CD4-positive, alpha-beta T cell treated with Interleukin-1 beta for 1 hour (primary cell): Measurements from ENCODE around the gene ZNF70.

Source experiments
- DNase-seq, 2 donors: peaks; one replicate each; pipeline ENCODE4 v3.0.0-alpha.2; 2020 to 2022

ZNF70 gene

GRCh38 chr22:23750714-23751440, at the start of gene ZNF70:
Gene ZNF70 (minus strand): TSS chr22:23751112. CDS start chr22:23745140, 5,972 bp downstream.
- peak; percentile 88 to 91 for DNase-seq

- DNase-seq = no peak
Observed at GRCh38 chr22:23796461-23796860, 45.5 kb upstream of the ZNF70 start.

- no peak for DNase-seq
Observed at GRCh38 chr22:23793326-23793725, 42.4 kb upstream of the ZNF70 start.

DNA sequence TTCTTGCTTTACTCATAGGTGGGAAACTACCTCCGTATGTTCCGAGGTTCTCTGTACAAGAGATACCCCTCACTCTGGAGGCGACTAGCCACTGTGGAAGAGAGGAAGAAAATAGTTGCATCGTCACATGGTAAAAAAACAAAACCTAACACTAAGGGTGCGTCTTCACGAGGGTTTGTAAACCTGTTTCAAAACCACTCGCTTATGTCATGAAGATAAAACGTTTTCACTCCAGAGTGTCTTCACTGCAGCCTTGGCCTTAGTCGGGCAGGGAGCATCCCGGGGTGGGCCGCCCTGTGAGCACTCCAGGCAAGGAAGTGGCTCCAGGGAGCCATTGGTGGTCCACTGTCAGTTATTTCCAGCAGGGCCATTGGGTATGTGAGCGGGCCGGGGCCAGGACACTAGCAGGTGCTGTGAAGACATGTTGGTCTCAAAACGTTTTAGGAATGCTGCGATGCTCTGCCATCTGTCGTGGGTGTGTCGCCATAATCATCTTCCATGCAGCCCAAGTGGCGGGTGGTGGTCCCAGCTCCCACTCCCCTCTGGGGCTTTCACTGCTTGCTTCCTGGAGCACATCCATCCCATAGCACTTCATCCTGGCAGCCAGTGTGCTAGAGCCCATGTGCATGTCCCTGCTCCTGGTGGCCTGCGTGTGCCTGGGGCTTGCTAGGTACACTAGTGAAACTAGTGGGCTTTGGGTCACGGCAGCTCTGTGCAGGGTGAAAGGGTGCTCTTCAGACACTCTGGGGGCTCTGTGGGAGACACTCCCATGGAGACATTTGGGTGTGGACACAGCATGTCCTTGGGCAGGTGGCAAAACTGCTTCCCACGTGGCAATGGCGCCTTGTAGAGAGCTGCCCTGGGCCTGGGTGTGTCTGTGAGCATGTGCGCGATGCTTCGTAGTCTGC, 41.1 kb upstream of the ZNF70 start:
- DNase-seq = no peak

DNA sequence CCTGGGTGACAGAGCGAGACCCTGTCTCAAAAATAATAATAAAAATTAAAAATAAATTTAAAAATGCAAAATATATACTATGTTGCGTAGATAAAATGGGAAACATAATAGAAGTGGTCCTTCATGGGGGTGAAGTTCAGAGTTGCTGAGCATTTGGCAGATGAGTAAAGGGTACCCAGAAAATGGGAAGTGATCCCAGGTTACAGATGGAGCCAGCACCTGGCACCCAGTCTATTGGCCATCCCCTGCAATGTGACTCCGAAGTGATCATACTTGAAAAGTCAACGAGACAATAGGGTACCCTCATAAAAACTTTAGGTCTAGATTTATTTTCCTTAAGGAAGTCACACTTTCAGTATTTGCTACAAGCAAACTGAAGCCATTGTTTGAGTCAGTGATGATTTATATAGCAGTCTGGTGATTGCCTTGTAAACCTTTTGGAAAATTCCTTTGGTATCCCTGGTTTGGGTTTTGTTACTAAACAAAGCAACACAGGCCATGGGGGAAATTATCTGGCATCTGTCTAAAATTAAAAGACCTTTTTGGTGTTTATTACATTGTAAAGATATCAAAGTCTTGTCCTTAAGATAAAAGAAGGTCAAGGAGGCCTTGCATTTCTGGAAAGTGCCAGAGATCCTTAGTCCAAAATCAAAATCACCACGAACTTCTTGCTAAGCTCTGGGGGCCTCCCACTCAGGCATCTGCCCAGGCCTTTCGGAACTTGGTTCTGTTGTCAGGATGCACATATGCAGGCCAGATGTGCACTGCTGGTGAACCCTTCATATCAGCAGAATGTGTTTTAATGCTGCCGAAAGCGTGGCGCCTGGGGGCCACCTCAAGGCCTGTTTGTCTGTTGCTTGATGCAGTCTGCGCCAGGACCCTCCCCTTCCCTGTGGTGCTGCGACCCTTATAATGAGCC, 40.2 kb upstream of the ZNF70 start:
- no peak for DNase-seq

GRCh38 chr22:23789638-23790037, 38.7 kb upstream of the ZNF70 start:
- DNase-seq = no peak

DNA sequence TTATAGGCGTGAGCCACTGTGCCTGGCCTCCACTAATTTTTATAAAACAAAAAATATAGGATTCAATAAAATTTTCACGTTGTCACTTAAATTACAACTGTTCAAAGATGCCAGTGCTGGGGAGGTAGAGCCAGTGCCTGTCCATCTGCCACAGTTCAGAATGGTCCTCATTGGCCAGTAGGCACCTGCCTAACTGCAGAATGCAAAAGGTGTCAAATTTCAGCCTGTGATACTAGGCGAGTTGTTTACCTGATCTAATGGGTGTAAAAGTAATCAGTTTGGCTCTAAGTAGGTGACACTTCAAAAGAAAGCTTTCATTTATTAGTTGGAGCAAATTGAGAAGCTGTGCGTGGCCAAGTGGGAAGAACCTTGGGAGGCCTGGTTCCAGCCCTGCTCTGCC, 38.2 kb upstream of the ZNF70 start:
- no peak for DNase-seq

DNA sequence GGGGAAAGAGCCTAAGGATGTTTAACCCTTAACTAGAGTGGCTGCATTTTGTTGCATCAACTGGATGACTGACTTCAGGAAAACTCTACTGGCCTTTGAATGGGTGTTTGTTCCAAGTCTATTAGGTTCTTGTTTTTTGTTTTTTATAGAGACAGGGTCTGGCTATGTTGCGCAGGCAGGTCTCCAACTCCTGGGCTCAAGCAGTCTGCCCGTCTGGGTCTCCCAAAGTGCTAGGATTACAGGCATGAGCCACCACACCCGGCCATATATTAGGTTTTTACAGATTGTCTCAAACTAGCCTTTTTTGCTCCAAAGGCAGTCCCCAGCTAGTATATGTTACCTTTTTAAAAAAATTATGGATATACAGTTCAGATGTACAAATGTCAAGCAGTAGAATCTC, 37.0 kb upstream of the ZNF70 start:
- no peak for DNase-seq

GRCh38 chr22:23787600-23787896, 36.6 kb upstream of the ZNF70 start:
- DNase-seq = peak in 1 of 2 donors; percentile 7

- peak; percentile 89 to 94 for DNase-seq
Observed at GRCh38 chr22:23786752-23787599, 36.1 kb upstream of the ZNF70 start, which contains the start of gene SMARCB1. Gene SMARCB1 (plus strand): TSS chr22:23786966. CDS start chr22:23787170, 204 bp downstream.

GRCh38 chr22:23786261-23786710, 35.4 kb upstream of the ZNF70 start:
- no peak for DNase-seq

- no peak for DNase-seq
Observed at GRCh38 chr22:23784215-23784732, 33.4 kb upstream of the ZNF70 start.

GRCh38 chr22:23783265-23784150, 32.6 kb upstream of the ZNF70 start:
- no peak for DNase-seq

DNA sequence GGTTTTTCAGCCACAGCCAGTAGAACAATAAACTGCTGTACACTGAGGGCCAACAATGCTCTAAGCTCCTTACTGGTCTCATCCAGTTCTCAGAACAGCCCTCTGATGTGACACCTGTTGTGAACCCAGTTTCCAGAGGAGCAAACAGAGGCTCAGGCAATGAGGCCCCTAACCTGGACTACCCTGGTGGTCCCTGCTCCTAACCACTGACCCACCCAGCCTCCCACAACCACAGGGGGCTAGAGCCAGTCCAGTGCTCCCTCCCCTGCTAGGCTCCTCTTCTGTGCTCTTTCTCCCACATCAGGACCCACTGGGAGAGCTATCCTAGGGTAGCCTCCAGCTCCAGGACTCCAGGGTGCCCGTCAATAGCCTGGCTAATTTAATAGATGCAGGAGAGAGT, 31.8 kb upstream of the ZNF70 start:
- no peak for DNase-seq

- DNase-seq = no peak
Observed at GRCh38 chr22:23782252-23782651, 31.3 kb upstream of the ZNF70 start.

DNA sequence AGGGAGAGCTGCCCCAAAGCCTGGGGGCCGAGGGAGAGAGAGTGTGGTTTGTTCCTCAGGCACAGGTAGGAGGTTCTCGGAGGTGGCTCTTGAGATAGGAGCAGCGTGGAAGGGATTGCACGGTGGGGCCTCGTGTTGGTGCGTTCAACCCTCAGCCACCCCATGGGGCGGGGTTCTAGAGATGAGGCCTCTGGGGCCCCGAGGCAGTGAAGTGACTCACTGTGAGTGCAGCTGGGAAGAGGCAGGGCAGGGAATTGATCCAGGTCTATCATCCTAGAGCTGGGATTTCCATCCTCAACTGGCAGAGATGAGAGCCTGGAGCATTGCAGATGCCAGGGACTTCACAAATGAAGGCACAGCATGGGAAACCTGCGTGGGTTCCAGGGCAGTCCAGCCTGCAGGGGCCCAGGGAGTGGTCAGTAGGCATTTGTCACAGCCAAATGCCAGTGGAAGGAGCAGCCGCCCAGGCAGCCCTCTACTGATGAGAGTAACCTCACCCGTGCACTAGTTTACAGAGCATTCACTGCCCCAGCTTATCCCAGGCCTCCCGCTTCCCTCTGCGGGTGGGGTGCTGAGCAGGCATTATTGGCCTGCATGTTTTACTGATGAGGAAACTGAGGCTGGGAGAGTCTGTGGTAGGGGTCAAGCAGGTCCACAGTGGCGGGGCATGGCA, 30.7 kb upstream of the ZNF70 start:
- DNase-seq = no peak

- DNase-seq = no peak
Observed at GRCh38 chr22:23781065-23781464, 30.2 kb upstream of the ZNF70 start.

- DNase-seq = no peak
Observed at GRCh38 chr22:23780146-23780748, 29.3 kb upstream of the ZNF70 start.

DNA sequence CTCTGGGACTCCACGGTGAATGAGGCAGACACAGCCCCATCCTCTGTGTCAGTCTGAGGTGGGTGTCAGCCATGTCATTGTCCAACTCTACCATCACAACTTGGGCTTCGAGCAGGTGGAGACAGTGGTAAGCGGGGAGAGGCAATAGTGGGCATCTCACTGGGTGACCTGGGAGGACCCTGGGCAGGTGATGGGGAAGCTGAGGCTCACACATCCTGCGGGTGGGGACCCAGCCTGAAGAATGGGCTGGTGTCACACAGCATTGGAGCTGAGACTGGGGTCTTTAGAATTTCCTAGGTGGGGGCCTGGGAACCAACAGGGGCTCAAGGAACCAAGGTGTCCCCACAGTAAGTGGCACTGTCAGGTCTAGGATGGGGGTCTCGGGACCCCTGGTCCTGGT, 28.8 kb upstream of the ZNF70 start:
- no peak for DNase-seq

- no peak for DNase-seq
Observed at GRCh38 chr22:23779083-23779482, 28.2 kb upstream of the ZNF70 start.
